Retina (tissue), 1 donor: ENCODE measurements around the gene PTPRK.

ENCODE experiments used
- DNase-seq: peaks from one replicate; pipeline ENCODE4 v3.0.0-alpha.2; 2016

The PTPRK gene

DNA sequence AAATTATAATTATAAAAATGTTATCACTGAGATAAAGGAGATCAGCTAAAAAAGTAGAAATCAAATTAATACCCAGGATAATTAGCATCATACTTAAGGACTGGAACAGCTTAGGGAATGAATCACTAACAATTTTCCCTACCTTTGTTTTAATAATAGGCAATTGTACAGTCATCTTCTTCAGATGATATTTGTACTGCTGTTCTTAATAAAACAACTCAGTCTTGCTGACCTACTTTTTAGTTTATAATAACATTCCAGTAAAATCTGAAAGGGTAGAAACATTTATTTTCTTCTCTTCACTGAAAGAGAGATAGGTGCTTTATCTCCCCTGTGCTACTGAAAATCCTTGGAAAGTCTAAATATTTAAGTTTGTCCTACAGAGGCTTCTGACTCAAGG, 348.3 kb downstream of the PTPRK start:
- DNase-seq, result no peak

DNA sequence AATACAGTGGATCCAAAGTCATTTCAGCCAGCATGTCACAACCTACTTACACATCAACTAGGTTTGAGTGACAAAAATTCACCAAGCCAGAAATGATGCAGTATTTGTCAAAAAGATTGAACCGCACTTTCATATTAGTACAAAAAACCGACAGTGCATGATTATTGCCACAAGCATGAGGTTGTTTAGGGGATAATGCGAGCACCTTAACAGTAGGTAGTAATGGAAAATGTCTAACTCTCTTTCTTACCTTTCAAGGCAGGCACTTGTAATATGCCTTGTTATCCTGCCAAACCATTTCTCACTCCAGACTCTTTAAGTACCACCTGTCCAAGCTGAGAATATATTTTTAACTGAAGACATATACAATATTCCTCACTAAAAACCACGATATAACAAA, 349.2 kb downstream of the PTPRK start:
- no peak for DNase-seq

DNA sequence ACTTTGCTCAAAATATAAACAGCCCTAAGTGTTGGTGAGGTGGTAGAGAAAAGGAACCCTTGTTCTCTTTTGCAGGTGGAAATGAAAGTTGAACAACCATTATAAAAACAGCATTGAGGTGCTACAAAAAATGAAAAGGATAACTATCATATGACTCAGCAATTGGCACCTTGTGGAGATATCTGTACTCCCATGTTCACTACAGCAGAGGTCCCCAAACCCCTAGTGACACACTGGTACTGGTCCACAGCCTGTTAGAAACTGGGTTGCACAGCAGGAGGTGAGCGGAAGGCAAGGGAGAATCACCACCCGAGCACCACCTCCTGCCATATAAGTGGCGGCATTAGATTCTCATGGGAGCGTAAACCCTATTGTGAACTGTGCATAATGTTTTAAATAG, 352.2 kb downstream of the PTPRK start:
- no peak for DNase-seq

- DNase-seq, result no peak
Measured at GRCh38 chr6:128167552-128167951, 352.8 kb downstream of the PTPRK start.

DNA sequence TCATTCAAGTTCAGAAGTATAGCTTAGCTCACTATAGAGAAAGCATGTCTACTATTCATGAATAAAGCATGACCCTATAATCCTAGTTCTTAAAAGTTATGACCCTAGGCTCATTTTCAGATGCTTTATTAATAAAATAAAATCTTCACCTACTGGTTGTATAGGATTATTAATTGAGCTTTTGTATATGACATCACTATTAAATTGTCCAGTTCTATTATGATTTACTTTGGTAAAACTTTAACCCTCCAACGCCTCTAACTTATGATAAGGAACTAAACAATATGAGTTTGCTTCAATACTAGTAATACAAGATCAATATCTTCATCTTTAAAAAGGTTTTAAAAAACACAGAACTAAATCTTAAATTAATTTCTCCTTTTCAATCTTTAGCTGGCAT, 356.1 kb downstream of the PTPRK start:
- no peak for DNase-seq

- no peak for DNase-seq
Measured at GRCh38 chr6:128162423-128162822, 358.0 kb downstream of the PTPRK start.

- no peak for DNase-seq
Measured at GRCh38 chr6:128161839-128162238, 358.6 kb downstream of the PTPRK start.

DNA sequence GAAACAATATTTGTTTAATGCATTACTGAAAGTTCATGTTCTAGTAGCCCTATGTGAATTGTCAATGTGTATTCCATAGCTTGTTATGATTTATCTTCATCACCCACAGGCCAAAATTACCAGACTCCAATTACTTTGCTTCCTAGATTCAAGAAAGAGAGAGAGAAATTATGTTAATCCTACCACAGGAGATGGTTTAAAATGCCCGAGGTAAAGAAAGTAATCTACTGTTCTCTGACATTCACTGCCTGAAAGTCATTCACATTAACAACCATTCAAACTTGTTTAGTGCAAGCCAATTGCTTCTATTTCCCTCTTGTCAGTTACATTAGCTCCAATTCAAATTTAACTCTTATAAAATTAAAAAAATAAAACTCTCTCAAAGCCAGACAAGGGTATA, 359.1 kb downstream of the PTPRK start:
- no peak for DNase-seq

GRCh38 chr6:128158496-128158895, 361.9 kb downstream of the PTPRK start:
- no peak for DNase-seq

DNA sequence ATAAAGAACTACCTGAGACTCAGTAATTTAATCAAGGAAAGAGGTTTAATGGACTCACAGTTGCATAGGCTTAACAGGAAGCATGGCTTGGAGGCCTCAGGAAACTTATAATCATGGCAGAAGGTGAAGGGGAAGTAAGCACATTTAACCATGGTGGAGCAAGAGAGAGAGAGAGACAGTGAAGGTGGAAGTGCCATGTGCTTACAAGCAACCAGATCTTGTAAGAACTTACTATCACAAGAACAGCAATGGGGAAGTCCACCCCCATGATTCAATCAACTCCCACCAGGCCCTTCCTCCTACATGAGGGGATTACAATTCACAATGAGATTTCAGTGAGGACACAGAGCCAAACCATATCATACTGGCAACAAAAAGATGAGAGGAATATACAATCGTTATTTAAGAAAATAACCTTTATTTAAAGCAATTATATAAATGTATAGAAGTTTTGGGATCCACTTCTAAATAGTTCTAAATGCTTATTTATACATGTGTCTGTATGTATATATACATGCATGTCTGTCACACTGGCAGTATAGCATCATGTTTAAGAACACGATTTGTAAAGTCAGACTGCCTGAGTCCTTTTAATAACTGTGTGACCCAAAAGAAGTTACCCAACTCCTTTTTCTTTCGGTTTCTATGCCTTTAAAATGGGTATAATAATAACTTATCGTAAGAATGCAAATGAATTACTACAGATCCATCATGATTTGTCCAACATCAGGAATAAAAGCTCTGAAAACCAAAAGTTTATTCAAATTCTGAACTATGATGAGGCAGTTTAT, 363.9 kb downstream of the PTPRK start:
- no peak for DNase-seq

- DNase-seq, result no peak
Measured at GRCh38 chr6:128155826-128156225, 364.6 kb downstream of the PTPRK start.

DNA sequence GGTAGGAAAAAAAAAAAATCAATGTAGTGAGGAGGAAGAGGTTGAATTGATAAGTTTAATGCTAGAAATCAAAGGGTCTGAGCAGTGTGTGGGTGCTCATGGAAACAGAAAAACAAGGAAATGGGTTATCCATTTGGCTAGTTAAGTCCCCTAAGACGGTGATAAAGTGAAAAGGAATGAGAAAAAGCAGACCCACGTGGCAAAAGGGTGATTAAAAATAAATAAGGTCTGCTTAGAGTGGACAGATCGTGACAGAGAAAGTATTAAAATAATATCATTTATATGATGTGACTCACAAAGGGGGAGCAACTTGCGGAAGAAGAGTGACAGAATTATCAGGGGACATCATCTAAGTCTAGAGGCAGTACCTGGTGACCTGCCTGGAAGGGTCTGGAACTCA, 367.8 kb downstream of the PTPRK start:
- DNase-seq, result no peak

- no peak for DNase-seq
Measured at GRCh38 chr6:128150376-128150775, 370.0 kb downstream of the PTPRK start.

- DNase-seq, result no peak
Measured at GRCh38 chr6:128149796-128150195, 370.6 kb downstream of the PTPRK start.

DNA sequence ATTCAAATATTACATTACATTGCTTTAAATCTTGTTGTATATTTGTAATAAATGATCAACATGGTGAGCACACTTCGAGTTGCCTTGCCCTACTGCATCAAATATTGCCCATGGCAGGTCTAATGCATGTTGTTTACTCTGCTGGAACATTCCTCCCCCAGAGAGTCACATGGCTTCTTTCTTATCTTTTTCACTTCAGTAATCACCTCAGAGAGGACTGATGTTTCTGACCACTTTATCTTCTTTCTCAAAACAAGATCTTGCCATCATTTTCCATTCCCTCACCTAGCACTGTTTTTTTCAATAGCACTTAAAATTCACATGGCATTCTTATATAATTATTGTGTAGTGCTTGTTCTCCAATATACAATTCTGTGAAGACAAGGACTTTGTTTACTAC, 376.1 kb downstream of the PTPRK start:
- DNase-seq, result no peak

GRCh38 chr6:128141932-128142331, 378.5 kb downstream of the PTPRK start:
- no peak for DNase-seq

GRCh38 chr6:128139519-128139918, 380.9 kb downstream of the PTPRK start:
- no peak for DNase-seq

GRCh38 chr6:128138694-128139093, 381.7 kb downstream of the PTPRK start:
- DNase-seq, result no peak

- no peak for DNase-seq
Measured at GRCh38 chr6:128135325-128135724, 385.1 kb downstream of the PTPRK start.

GRCh38 chr6:128131566-128131965, 388.8 kb downstream of the PTPRK start:
- no peak for DNase-seq

DNA sequence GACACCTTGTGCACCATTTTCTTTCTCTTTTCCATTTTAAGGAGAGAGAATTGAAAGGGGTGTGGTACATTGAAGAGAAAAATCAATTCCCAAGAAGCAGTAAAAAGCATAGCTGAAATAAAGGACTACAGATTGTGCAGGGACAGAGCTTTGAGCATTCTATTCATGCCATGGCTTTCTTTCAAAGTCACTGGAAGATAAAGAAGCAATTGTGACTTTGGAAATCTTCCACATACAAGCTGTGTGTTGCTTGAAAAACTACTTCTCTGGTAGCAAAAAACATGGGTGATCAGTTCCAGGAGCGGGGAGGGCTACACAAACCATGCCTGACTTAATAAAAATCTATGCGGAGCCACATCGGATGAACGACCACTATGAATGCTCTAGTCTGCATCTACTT, 389.4 kb downstream of the PTPRK start:
- DNase-seq, result no peak

- DNase-seq, result no peak
Measured at GRCh38 chr6:128129679-128130078, 390.7 kb downstream of the PTPRK start.

DNA sequence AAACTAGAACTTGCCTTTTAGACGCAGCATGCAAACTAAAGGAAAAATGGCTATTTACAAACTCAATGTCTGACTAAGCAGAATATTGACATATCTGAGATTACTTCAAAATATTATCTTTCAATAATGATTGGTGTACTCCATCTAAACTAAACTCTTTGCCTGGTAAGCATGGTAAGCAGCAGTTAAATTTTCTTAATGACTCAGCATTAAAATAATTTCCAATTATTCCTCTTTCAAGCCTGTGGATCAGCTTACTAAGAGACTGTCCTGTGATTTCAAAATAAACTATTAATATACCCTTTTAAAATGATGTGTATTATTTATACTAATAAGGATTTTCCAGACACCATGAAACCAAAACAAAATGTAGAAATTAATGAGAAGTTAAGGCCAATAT, 392.7 kb downstream of the PTPRK start:
- DNase-seq, result no peak

DNA sequence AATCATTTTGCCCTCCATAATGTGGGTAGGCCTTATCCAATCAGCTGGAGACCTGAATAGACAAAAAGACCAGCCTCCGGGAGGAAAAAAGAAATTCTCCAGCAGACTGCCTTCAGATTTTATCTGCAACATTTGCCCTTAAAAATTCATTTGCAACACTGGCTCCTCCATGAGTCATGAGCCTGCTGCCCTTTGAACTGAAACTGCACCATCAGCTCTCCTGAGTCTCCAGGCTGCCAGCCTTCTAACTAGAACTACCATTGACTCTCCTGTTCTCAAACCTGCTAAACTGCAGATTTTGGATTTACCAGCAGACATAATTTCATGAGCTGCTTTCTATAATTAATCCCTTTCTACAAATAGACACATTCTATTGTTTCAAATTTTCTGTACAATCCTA, 395.7 kb downstream of the PTPRK start:
- no peak for DNase-seq

GRCh38 chr6:128121610-128122009, 398.8 kb downstream of the PTPRK start:
- DNase-seq, result no peak
